Duodenal mucosa (tissue), 2 donors: ENCODE results near the gene TMEM17.

Experiments
- H3K27ac ChIP-seq: one replicate; pipeline ENCODE4 v1.7.0; 2013; ENCODE audit warnings: low read depth, low read length
- H3K27me3 ChIP-seq, 2 donors: one replicate each; pipeline ENCODE4 v1.7.0; 2013; ENCODE audit warnings: low read length in 2 of 2, control low read depth in 1 of 2; ENCODE audit not compliant: insufficient read depth in 2 of 2, control insufficient read depth in 1 of 2
- H3K36me3 ChIP-seq, 2 donors: one replicate each; pipeline ENCODE4 v1.7.0; 2013; ENCODE audit warnings: low read length in 2 of 2, control low read depth in 1 of 2; ENCODE audit not compliant: insufficient read depth in 2 of 2, control insufficient read depth in 1 of 2
- H3K4me1 ChIP-seq, 2 donors: one replicate each; pipeline ENCODE4 v1.7.0; 2013; ENCODE audit warnings: low read length in 2 of 2, control low read depth in 1 of 2; ENCODE audit not compliant: insufficient read depth in 2 of 2, control insufficient read depth in 1 of 2
- H3K4me3 ChIP-seq, 2 donors: one replicate each; pipeline ENCODE4 v1.7.0; 2013; ENCODE audit warnings: low read length in 2 of 2, low read depth in 1 of 2
- H3K9ac ChIP-seq, 2 donors: one replicate each; pipeline ENCODE4 v1.7.0; 2013; ENCODE audit warnings: low read length in 2 of 2, low read depth in 1 of 2
- H3K9me3 ChIP-seq, 2 donors: one replicate each; pipeline ENCODE4 v1.7.0; 2013; ENCODE audit warnings: low read length in 2 of 2, control low read depth in 1 of 2; ENCODE audit not compliant: control insufficient read depth in 1 of 2

Gene TMEM17

DNA sequence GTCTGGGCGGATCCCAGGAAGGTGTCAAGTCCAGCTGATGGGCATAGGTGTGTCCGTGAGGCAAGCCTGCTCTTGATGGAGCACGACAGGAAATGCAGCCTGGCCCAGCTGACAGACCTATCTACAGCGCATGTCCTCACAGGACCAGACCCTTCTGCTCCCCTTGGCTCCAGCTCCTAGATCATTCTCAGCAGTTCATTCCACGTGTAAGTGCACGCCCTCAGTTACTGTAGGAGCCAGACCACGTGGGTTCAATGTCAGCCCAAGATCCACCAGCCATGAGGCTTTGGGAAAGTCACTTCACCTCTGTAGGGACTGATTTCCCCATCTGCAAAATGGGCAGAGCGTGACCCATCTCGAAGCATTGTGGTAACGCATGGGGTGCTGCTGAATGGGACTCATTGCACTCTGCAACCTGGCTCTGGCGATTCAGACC, 47.8 kb downstream of the TMEM17 start:
- H3K9me3 ChIP-seq = no peaks in the 10 kb centered on the region
- H3K9ac ChIP-seq = no peak overlapping the region
- H3K36me3 ChIP-seq = no peaks in the 10 kb centered on the region
- H3K4me3 ChIP-seq = no peak overlapping the region
- peaks cover 3 to 11% of the 10 kb centered on the region in 2 donors for H3K4me1 ChIP-seq
- no peak overlapping the region for H3K27ac ChIP-seq
- no peaks in the 10 kb centered on the region for H3K27me3 ChIP-seq

DNA sequence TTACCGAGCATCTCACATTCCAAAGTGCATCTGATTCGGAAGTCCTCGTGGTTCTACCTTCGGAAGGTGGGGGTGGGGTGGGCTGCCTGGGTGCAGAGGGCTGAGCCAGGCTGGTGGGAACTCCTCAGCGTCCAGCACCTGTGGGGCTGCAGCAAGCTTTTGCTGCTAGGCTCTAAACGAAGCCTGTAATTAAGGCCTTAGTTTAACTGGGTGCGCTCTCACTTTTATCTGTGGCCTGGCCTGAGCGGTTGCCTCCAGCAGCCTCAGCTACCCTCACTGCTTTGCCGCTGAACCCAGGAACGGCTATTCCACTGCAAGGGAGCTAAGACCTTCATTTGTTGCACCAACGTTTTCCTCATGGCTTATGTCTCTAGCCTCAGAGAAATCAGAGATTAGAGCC, 48.4 kb downstream of the TMEM17 start:
- no peaks in the 10 kb centered on the region for H3K27me3 ChIP-seq
- H3K36me3 ChIP-seq = no peaks in the 10 kb centered on the region
- H3K4me3 ChIP-seq = peak overlapping the region; percentile 78 to 79
- H3K4me1 ChIP-seq = peaks cover 3 to 11% of the 10 kb centered on the region in 2 donors
- H3K27ac ChIP-seq = peak overlapping the region; percentile 30
- H3K9ac ChIP-seq = no peak overlapping the region
- no peaks in the 10 kb centered on the region for H3K9me3 ChIP-seq

DNA sequence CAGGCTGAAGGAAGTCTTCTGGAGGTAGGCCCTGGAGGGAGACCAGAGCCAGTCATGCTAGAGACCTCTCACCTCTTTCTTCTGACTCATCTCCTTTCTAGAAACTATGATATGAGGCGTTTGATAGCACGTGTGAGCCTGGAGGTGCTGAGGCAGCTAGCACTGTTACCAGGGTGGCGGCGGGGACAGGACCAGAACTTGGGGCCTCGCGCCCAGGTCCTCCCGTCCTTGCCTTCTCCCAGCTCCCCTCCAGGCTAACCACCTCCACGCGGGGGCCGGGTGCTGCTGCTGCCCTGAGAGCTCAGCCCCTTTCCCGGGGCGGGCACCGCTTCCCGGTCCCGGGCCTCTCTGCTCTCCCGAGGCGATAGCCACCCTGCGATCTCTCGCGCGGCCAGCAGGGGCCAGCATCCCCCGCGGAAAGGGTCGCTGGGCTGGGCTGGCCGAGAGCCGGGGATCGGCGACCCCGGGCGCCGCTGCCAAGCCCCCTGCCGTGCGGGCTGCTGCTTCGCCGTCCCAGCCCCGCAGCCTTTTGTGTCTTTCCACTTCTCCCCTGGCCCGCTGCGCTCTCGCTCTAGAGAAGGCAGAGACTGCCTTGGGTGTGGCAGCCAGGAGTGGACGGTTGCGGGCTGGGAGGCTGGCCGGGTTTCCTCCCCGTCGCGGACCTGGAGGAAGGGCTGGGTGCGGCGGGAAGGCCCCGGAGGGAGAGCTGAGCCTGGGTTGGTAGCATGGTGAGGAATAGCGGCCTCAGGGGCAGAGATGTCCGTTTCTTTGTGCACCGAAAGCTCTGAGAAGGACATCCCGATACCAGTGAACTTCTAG, 49.1 kb downstream of the TMEM17 start:
- H3K36me3 ChIP-seq = no peaks in the 10 kb centered on the region
- peak overlapping the region; percentile 78 to 79 for H3K4me3 ChIP-seq
- H3K4me1 ChIP-seq = peaks cover 3 to 11% of the 10 kb centered on the region in 2 donors
- peak overlapping the region in 1 of 2 donors; percentile 60 for H3K9ac ChIP-seq
- no peaks in the 10 kb centered on the region for H3K27me3 ChIP-seq
- H3K27ac ChIP-seq = peak overlapping the region; percentile 30
- H3K9me3 ChIP-seq = no peaks in the 10 kb centered on the region

DNA sequence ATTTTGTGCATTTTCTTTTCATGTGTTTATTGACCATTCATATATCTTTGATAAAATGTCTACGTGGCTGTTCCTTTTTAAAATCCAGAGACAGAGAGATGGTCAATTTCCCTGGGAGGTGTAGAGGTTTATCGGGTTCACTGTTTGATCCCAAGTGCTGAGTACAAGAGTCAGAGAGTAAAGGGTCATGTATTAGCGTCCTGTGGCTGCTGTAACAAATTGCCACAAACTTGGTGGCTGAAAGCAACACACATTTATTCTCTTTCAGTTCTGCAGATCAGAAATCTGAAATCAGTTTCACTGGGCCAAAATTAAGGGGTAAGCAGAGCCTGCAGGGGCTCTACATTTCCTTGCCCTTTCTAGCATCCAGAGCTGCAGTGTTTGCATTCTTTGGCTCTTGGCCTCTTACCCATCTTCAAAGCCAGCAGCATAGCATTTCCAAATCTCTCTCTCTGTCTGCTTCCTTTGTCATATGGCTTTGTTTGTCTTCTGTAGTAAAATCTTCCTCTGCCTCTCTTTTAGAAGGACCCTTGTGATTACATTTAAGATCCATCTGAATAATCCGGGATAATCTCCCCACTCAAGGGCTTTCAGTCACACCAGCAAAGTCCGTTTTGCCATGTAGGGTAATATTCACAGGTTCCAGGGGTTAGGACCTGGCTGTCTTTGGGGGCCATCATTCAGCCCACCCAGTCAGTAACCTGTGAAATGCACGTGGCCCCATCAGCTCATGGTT, 49.9 kb downstream of the TMEM17 start:
- no peaks in the 10 kb centered on the region for H3K27me3 ChIP-seq
- peaks cover 8 to 15% of the 10 kb centered on the region in 2 donors for H3K4me1 ChIP-seq
- H3K9ac ChIP-seq = no peak overlapping the region
- H3K36me3 ChIP-seq = no peaks in the 10 kb centered on the region
- no peaks in the 10 kb centered on the region for H3K9me3 ChIP-seq
- no peak overlapping the region for H3K27ac ChIP-seq
- H3K4me3 ChIP-seq = no peak overlapping the region

DNA sequence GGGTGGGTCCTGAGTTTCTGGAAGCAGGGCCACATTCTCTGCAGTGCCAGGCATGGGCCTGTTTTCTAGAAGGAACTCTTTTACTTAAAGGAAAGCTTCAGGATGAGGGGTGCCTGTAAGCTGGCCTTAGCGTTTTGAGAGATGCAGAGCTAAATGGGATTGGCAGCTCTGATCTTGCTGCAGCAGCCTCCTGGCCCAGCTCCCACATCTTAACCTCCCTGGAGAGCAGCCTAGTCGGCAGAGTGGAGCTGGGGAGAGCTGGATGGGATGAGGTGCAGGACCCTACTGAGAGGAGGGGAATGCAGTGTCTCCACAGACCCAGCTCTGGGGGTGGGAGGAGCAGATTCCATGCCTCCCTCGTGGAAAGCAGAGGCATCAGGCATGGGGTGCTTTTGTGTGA, 52.0 kb downstream of the TMEM17 start:
- Histone ChIP-seq H3K4me1 (peaks cover 20 to 28% of the 10 kb centered on the region in 2 donors), H3K9me3 (no peaks in the 10 kb centered on the region), H3K27me3 (no peaks in the 10 kb centered on the region), H3K36me3 (no peaks in the 10 kb centered on the region), H3K4me3 (no peak overlapping the region), H3K9ac (no peak overlapping the region), H3K27ac (no peak overlapping the region)

DNA sequence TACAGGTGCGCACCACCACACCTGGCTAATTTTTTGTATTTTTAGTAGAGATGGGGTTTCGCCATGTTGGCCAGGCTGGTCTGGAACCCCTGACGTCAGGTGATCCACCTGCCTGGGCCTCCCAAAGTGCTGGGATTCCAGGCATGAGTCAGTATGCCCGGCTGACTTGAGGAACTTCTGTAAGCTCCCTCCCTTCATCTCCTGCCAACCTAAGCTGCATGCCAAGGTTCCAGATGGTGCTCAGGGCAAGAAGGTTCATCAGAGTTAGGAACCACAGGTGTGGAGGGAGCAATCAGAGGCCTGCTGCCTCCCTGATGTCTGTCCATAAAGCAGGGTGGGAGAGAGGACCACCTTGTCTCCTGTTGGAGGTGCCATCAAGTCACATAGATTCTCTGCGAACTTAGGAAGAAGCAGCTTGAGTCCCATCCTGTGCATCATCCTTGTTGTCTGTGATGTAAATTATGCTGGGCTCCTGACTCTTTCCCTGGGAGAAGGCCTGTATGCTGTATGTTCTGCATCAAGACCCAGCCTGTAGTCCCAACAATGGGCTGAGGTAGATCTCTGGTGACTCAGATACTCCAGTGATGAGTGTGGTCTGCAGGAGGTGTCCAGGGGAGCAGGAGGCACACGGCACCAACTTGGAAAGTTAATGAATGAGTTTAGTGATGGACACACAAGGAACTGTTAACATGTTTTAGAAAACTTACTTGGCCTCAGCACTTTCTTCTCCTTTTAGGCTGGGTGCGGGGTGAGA, 53.1 kb downstream of the TMEM17 start:
- Histone ChIP-seq H3K9me3 (no peaks in the 10 kb centered on the region), H3K36me3 (no peaks in the 10 kb centered on the region), H3K4me3 (no peak overlapping the region), H3K4me1 (peaks cover 20 to 28% of the 10 kb centered on the region in 2 donors), H3K27me3 (no peaks in the 10 kb centered on the region), H3K9ac (no peak overlapping the region), H3K27ac (no peak overlapping the region)

DNA sequence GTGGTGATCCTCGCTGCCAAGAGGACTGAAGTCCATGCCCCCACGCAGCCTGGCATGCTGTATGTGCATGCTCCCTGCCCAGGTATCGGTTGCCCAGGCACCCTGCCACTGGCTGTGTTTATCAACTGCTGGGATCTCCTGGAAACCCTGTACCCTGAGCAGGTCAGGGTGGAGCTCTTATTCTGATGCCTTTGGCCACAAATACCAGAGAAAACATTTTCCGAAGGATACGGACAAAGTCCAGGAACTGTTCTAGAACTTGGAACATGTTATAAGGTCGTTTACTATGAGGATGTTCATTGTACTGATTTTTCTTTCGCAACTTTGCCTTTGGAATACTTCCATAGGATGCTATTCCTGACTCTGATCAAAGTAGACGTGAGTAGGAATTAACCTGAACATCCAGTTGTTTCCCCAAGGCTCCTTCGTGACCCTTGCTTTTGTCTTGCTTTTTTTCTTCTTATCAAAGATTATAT, 55.2 kb downstream of the TMEM17 start:
- H3K36me3 ChIP-seq = no peaks in the 10 kb centered on the region
- H3K27ac ChIP-seq = no peak overlapping the region
- no peaks in the 10 kb centered on the region for H3K27me3 ChIP-seq
- no peaks in the 10 kb centered on the region for H3K9me3 ChIP-seq
- H3K4me1 ChIP-seq = peaks cover 17% of the 10 kb centered on the region in 2 donors
- peak overlapping the region in 1 of 2 donors; percentile 39 for H3K4me3 ChIP-seq
- H3K9ac ChIP-seq = no peak overlapping the region
